ENCODE results near the gene RUNX2. TPM values are rescaled to one million over a fixed set of nuclear protein-coding genes. Genes with fewer than 3 reads are reported as not detected.
A peak's percentile ranks its signal among the peaks of the same experiment; 100 is the strongest.

The RUNX2 gene
- total and polyA plus RNA-seq, 10 of the 15 experiments (the other 5 are each of a cell fraction or from before 2014, with no cell fraction given): 0.01 to 0.77 (median 0.15) TPM; not detected in 3

GRCh38 chr6:45681860-45682511, 353.9 kb downstream of the RUNX2 start (continued):
- TF ChIP-seq PBX3 (IDR thresholded peaks at IDR 0.05; ENCODE audit: insufficient replicate concordance, low read depth, low read length) (peak; percentile 17), NFIC (IDR thresholded peaks at IDR 0.05; ENCODE audit: low read depth, low read length) (peak; percentile 96), NRF1 (conservative IDR thresholded peaks at IDR 0.05; ENCODE audit: low read depth, low read length) (no peak), NFYB (IDR thresholded peaks at IDR 0.05; ENCODE audit: insufficient read depth, low read depth, low read length) (peak; percentile 94), KAT2A (conservative IDR thresholded peaks at IDR 0.05; ENCODE audit: control insufficient read depth, low read depth, low read length) (no peak), NFXL1 (IDR thresholded peaks at IDR 0.05; ENCODE audit: borderline replicate concordance) (no peak), PAX5 (IDR thresholded peaks at IDR 0.05; ENCODE audit: borderline replicate concordance, low read depth, low read length) (peak; percentile 97), PAX8 (IDR thresholded peaks at IDR 0.05) (no peak), CHD4 (IDR thresholded peaks at IDR 0.05) (no peak), SREBF1 (IDR thresholded peaks at IDR 0.05; ENCODE audit: low read length) (no peak), ZBTB11 (CRISPR knock-in tag; IDR thresholded peaks at IDR 0.05) (no peak), USF1 (IDR thresholded peaks at IDR 0.05; ENCODE audit: borderline replicate concordance, extremely low read length, insufficient read depth, low read depth, low read length) (peak; percentile 29), ATF7 (IDR thresholded peaks at IDR 0.05; ENCODE audit: low read depth) (peak; percentile 95), ZBTB33 (IDR thresholded peaks at IDR 0.05) (no peak), ZBTB40 (IDR thresholded peaks at IDR 0.05; ENCODE audit: borderline replicate concordance) (peak; percentile 50), SIX5 (IDR thresholded peaks at IDR 0.05; ENCODE audit: low read depth, low read length, severe bottlenecking) (no peak), ZBED1 (IDR thresholded peaks at IDR 0.05; ENCODE audit: borderline replicate concordance) (peak; percentile 93)
